Hepatocyte (in vitro differentiated cells): ENCODE measurements around the gene ASPDH. TPM values are rescaled to one million over a fixed set of nuclear protein-coding genes. Genes with fewer than 3 reads are reported as not detected.

Source experiments
- DNase-seq: peaks from one replicate; pipeline ENCODE4 v3.0.0-alpha.2; 2016; ENCODE audit warnings: low spot score
- H2AFZ ChIP-seq: fragments of 200-600 bp; sonication (generic); 2 replicates; pipeline ENCODE4 v1.6.0; 2016; ENCODE audit warnings: antibody characterized with exemption, mild to moderate bottlenecking
- H3K27ac ChIP-seq: fragments of 200-600 bp; sonication (generic); 2 replicates; pipeline ENCODE4 v1.5.1; 2016; ENCODE audit warnings: mild to moderate bottlenecking
- H3K27me3 ChIP-seq: fragments of 200-600 bp; sonication (generic); 2 replicates; pipeline ENCODE4 v1.6.1; 2016
- H3K36me3 ChIP-seq: fragments of 200-600 bp; sonication (generic); replicated peaks from 2 replicates; pipeline ENCODE4 v1.5.1; 2016; ENCODE audit warnings: low read depth; ENCODE audit not compliant: insufficient read depth
- H3K4me1 ChIP-seq: fragments of 200-600 bp; sonication (generic); 2 replicates; pipeline ENCODE4 v1.5.1; 2016; ENCODE audit warnings: mild to moderate bottlenecking, moderate library complexity; ENCODE audit not compliant: insufficient read depth
- H3K4me2 ChIP-seq: fragments of 200-600 bp; sonication (generic); 2 replicates; pipeline ENCODE4 v1.6.0; 2016
- H3K4me3 ChIP-seq: fragments of 200-600 bp; sonication (generic); 2 replicates; pipeline ENCODE4 v1.5.1; 2016; ENCODE audit warnings: mild to moderate bottlenecking
- H3K79me2 ChIP-seq: fragments of 200-600 bp; sonication (generic); 2 replicates; pipeline ENCODE4 v1.6.0; 2017; ENCODE audit warnings: mild to moderate bottlenecking
- H3K9me2 ChIP-seq: fragments of 200-600 bp; sonication (generic); replicated peaks from 2 replicates; pipeline ENCODE4 v1.6.0; 2017; ENCODE audit warnings: mild to moderate bottlenecking; ENCODE audit not compliant: insufficient read depth
- H3K9me3 ChIP-seq: fragments of 200-600 bp; sonication (generic); 2 replicates; pipeline ENCODE4 v1.5.1; 2016; ENCODE audit warnings: low read depth, mild to moderate bottlenecking
- H4K20me1 ChIP-seq: fragments of 200-600 bp; sonication (generic); 2 replicates; pipeline ENCODE4 v1.6.0; 2016; ENCODE audit warnings: mild to moderate bottlenecking; ENCODE audit not compliant: insufficient read depth, poor library complexity, severe bottlenecking
- CTCF ChIP-seq: fragments of 200-600 bp; sonication (generic); IDR thresholded peaks from 2 replicates; pipeline ENCODE4 v1.5.1; 2016; ENCODE audit warnings: antibody characterized with exemption, mild to moderate bottlenecking; ENCODE audit not compliant: poor library complexity
- EZH2 ChIP-seq: fragments of 200-600 bp; sonication (generic); IDR thresholded peaks from 2 replicates; pipeline ENCODE4 v1.6.1; 2016; ENCODE audit warnings: antibody characterized with exemption, mild to moderate bottlenecking, borderline replicate concordance
- EZH2phosphoT487 ChIP-seq: fragments of 200-600 bp; sonication (generic); IDR thresholded peaks from one replicate; pipeline ENCODE4 v1.6.1; 2018; ENCODE audit warnings: antibody characterized with exemption, mild to moderate bottlenecking, low read depth, moderate library complexity; ENCODE audit not compliant: unreplicated experiment, severe bottlenecking
- WGBS: methylation state at CpG from one replicate; pipeline ENCODE4 v1.1.6; 2016; ENCODE audit warnings: low lambda C conversion rate; ENCODE audit errors: missing lambda C conversion rate; 5-methylcytosine and 5-hydroxymethylcytosine counted together
- polyA plus RNA-seq: library from polyadenylated mRNA; unstranded; fragments of >200 nt; fragmentation: Nextera tagmentation; extraction: Ambion mirVana; gene quantifications from 2 replicates; pipeline ENCODE4 v1.2.1, GENCODE V29; 2016
- total RNA-seq: library from RNA; depleted of rRNA; stranded (reverse); fragments of >200 nt; gene quantifications from 2 replicates; pipeline ENCODE4 v1.2.3, GENCODE V29; 2014

ASPDH gene
- total and polyA plus RNA-seq, 2 experiments from 2014 or later, result 7.4 to 9.0 TPM

GRCh38 chr19:50549927-50550593 lies 36.3 kb upstream of the ASPDH start:
- no peak overlapping the region for H3K4me2 ChIP-seq
- no peak for TF ChIP-seq EZH2
- TF ChIP-seq EZH2phosphoT487, result no peak
- no peak for TF ChIP-seq CTCF
- peaks cover 29% of the 10 kb centered on the region for H3K27me3 ChIP-seq
- H3K27ac ChIP-seq, result no peak overlapping the region
- H4K20me1 ChIP-seq, result no peaks in the 10 kb centered on the region
- H3K9me3 ChIP-seq, result no peaks in the 10 kb centered on the region
- no peaks in the 10 kb centered on the region for H3K79me2 ChIP-seq
- H3K9me2 ChIP-seq, result no peaks in the 10 kb centered on the region
- no peak for DNase-seq
- WGBS, result 84% methylated on average over 16 of the region's 17 CpGs
- no peak overlapping the region for H2AFZ ChIP-seq
- H3K4me3 ChIP-seq, result no peak overlapping the region
- no peaks in the 10 kb centered on the region for H3K4me1 ChIP-seq
- no peaks in the 10 kb centered on the region for H3K36me3 ChIP-seq

DNA sequence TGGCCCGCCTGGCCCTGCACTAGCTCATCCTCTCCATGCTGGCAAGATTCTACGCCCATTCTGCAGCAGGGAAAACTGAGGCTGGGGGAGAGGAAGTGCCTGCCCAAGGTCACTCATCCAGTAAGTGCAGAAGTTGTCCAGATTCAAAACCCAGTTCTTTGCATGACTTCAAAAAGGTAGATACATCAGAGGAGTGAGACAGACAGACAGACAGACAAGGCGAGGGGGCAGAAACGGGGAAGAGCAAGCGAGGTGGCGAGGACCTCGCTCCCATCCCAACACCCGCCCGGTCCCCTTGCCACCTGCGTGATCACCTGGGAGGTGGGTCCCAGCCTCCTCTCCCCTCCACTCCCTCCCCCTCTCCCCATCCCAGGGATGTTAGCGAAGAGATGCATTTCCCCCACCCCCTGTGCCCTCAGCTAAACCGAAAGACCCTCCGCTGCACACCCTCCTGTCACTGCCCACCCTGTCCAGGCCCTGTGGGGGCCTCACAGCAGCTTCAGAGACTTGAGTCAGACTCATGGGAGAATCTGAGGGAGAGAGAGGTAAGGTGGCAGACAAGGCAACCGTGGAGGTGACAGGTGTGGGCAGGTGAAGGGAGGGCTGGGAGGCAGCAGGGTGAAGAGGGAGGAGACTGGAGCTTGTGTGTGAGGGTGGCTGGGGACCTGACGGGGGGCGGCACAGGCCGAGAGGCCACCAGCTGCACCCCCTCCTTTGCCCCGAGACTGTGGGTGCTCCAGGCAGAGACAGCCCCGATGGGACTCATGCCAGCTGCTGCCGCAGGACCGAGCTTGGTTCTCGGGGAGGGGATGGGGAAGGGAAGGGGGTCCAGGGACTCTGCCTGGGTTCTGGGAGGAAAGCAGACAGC lies 35.6 kb upstream of the ASPDH start:
- peaks cover 29% of the 10 kb centered on the region for H3K27me3 ChIP-seq

DNA sequence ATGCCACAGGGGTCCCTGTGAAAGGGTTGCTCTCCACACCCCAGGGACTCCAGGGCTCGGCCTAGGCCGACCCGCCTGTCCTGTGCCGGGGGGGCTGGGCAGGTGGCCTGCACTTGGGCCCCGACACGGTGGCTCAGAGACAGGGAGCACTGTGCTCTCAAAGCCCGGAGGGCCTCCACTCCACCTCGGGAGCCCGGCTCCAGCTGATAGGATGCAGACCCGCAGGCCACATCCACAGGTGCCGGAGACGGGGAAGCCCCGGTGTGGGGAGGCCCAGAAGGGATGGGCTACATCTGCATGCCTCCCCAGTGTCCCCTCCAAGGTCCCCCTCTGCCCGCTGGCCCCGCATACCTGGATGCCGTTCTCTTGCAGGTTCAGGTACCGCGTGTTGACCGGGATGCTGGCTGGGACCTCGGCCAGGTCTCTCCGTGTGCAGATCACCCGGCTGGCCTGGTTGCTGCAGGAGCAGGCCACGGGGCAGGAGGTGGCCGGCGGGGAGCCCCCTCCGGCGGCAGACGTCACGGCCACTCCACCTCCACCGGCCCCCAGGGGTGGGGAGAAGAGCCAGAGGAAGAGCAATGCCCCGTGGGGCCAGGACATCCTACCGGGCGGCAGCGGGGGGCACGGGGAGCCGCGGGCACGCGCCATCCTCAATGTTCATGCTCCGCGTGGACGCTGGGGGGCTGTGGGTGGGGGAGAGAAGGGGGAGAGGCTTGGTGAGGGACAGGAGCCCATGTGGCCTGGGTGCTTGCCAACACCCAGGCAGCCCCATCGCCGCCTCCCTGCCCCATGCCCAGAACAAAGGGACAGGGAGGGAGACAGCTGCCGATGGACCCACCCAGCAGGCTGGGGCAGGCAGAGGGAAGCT lies 34.7 kb upstream of the ASPDH start:
- no peak overlapping the region for H2AFZ ChIP-seq
- TF ChIP-seq CTCF (no peak), EZH2phosphoT487 (no peak), EZH2 (no peak)
- DNase-seq, result no peak
- H3K9me3 ChIP-seq, result no peaks in the 10 kb centered on the region
- H3K4me2 ChIP-seq, result no peak overlapping the region
- no peaks in the 10 kb centered on the region for H3K4me1 ChIP-seq
- no peaks in the 10 kb centered on the region for H4K20me1 ChIP-seq
- H3K79me2 ChIP-seq, result no peaks in the 10 kb centered on the region
- H3K4me3 ChIP-seq, result no peak overlapping the region
- 89% methylated on average over 29 of the region's 45 CpGs for WGBS
- peaks cover 28% of the 10 kb centered on the region for H3K27me3 ChIP-seq
- H3K9me2 ChIP-seq, result no peaks in the 10 kb centered on the region
- H3K36me3 ChIP-seq, result no peaks in the 10 kb centered on the region
- H3K27ac ChIP-seq, result no peak overlapping the region

More for the DNA sequence above, 35.6 kb upstream of the ASPDH start:
- Histone ChIP-seq H3K9me3 (no peaks in the 10 kb centered on the region), H3K4me3 (no peak overlapping the region), H4K20me1 (no peaks in the 10 kb centered on the region), H3K36me3 (no peaks in the 10 kb centered on the region), H3K9me2 (no peaks in the 10 kb centered on the region), H3K79me2 (no peaks in the 10 kb centered on the region), H3K4me2 (no peak overlapping the region), H3K27ac (no peak overlapping the region), H3K4me1 (no peaks in the 10 kb centered on the region), H2AFZ (no peak overlapping the region)
- no peak for DNase-seq
- no peak for TF ChIP-seq CTCF
- 84% methylated on average over 11 of the region's 22 CpGs for WGBS
